ENCODE data around the gene GRIP2. TPM values are rescaled to one million over a fixed set of nuclear protein-coding genes. Genes with fewer than 3 reads are reported as not detected.

The GRIP2 gene
- total RNA-seq, 2 experiments from 2014 or later, result not detected

DNA sequence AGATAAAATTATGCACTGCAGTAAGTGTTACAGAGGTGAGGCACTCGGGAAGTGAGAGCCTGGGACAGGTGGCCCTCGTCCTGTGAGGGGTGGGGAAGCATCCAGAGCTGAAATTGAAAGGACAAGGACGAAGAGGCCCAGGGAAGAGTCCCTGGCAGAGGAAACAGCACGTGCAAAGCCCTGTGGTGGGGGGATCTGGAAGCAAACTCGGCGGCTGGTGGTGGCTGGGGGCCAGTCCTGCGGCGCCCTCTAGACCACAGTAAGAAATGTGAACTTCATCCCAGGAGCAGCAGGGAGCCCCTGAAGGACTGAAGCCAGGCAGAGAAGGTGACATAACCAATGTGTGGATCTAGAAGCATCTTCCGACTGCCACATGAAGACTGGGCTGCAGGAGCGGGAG lies 42.8 kb downstream of the GRIP2 start:
- intact Hi-C loops (cut with micrococcal nuclease), result no loop called here
- TF ChIP-seq, protein P1, sequence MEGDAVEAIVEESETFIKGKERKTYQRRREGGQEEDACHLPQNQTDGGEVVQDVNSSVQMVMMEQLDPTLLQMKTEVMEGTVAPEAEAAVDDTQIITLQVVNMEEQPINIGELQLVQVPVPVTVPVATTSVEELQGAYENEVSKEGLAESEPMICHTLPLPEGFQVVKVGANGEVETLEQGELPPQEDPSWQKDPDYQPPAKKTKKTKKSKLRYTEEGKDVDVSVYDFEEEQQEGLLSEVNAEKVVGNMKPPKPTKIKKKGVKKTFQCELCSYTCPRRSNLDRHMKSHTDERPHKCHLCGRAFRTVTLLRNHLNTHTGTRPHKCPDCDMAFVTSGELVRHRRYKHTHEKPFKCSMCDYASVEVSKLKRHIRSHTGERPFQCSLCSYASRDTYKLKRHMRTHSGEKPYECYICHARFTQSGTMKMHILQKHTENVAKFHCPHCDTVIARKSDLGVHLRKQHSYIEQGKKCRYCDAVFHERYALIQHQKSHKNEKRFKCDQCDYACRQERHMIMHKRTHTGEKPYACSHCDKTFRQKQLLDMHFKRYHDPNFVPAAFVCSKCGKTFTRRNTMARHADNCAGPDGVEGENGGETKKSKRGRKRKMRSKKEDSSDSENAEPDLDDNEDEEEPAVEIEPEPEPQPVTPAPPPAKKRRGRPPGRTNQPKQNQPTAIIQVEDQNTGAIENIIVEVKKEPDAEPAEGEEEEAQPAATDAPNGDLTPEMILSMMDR (IDR thresholded peaks at IDR 0.05), result no peak
- H3K27ac Mint-ChIP-seq, result no peak overlapping the region
- DNase-seq (no peak), ATAC-seq (no peak)
- ChIA-PET POLR2A (no interaction called here), CTCF (no interaction called here)
- no peaks in the 10 kb centered on the region for H3K36me3 Mint-ChIP-seq (ENCODE audit: low read depth)
- no peaks in the 10 kb centered on the region for H3K4me1 Mint-ChIP-seq (ENCODE audit: low read depth)
- H3K27me3 Mint-ChIP-seq, result peaks cover 4% of the 10 kb centered on the region
- H3K4me3 Mint-ChIP-seq, result no peak overlapping the region
- H3K9me3 Mint-ChIP-seq, result peaks cover 4% of the 10 kb centered on the region

DNA sequence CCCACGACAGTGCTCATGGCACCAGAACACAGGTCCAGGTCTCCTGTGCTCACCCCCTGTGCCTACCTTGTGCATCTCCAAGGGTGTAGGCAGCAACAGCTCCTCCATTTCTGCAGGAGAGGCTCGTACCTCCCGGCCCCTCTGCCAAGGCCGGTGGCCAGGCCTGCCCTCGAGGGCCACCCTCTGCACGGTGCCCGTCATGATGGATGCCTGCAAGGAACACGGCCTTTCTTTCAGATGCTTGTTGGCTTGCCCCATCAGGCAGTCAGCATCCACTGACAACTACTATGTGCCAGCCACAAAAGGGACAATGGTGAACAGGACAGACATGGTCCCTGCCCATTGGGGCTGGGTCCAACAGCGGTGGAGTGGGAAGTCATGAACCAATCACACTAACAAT lies 43.8 kb downstream of the GRIP2 start:
- Mint-ChIP-seq H3K4me3 (no peak overlapping the region), H3K27me3 (peaks cover 4% of the 10 kb centered on the region), H3K36me3 (ENCODE audit: low read depth) (no peaks in the 10 kb centered on the region), H3K4me1 (ENCODE audit: low read depth) (no peaks in the 10 kb centered on the region), H3K9me3 (peaks cover 3% of the 10 kb centered on the region), H3K27ac (no peak overlapping the region)
- CTCF ChIA-PET, result no interaction called here
- POLR2A ChIA-PET, result no interaction called here
- TF ChIP-seq, protein P1 (IDR thresholded peaks at IDR 0.05), result no peak
- ATAC-seq, result no peak
- DNase-seq, result no peak
- intact Hi-C loops (cut with micrococcal nuclease), result no loop called here

DNA sequence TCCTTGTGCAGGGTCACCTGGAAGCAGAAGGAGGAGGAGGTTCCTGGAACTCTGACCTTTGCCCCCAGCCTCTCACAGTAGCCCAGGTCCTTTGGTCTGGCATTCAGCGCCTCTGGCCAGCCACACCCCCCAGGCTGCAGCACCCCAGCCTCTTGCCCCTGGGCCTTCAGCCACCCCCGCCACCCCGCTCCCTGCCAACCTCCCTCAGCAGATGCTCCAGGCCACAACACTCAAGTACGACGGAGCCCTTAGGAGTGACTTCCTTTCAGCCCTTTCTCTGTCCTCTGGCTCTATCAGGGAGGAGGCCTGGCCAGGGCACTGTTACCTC lies 45.2 kb downstream of the GRIP2 start:
- TF ChIP-seq, protein P1 (IDR thresholded peaks at IDR 0.05), result no peak
- Mint-ChIP-seq H3K27me3 (peaks cover 2% of the 10 kb centered on the region), H3K4me3 (no peak overlapping the region), H3K9me3 (peaks cover under 1% of the 10 kb centered on the region), H3K36me3 (ENCODE audit: low read depth) (peaks cover 1% of the 10 kb centered on the region), H3K27ac (no peak overlapping the region), H3K4me1 (ENCODE audit: low read depth) (no peaks in the 10 kb centered on the region)
- POLR2A ChIA-PET, result no interaction called here
- ATAC-seq (no peak), DNase-seq (no peak)
- intact Hi-C loops (cut with micrococcal nuclease), result no loop called here
- CTCF ChIA-PET, result no interaction called here

DNA sequence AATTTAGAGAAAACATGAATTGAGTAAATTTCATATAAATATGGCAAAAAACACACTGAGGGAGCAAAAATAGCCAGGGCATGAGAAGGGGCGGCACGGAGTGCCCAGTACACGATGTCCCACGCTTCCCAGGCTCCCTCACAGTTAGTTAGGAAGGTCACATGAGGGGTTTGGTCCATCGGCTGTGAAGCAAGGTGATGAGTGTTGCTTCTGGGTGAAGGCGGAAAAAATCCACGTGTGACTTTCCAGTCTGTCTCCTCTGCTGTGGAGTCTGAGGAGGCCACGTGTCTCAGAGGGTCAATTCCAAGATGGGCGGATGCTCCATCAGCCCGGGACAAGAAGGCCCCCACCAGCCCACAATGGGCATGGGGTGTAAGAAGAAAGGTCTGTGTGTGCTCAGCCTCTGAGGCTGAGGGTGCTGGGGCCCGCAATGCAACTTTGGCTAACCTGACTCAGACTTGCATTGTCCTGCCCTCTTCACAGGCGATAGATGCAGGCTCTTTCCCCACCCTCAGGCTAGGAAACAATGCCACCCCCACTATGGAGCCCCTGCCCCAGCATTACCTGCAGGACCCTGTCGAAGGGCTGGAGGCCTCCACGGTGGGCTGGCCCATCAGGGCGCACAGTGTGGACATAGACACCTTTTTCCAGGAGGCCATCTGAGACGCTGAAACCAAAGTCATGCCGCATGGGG lies 45.7 kb downstream of the GRIP2 start:
- POLR2A ChIA-PET, result no interaction called here
- no peaks in the 10 kb centered on the region for H3K9me3 Mint-ChIP-seq
- ATAC-seq (no peak), DNase-seq (no peak)
- TF ChIP-seq, protein P1 (IDR thresholded peaks at IDR 0.05), result no peak
- no peaks in the 10 kb centered on the region for H3K4me1 Mint-ChIP-seq (ENCODE audit: low read depth)
- peaks cover 2% of the 10 kb centered on the region for H3K27me3 Mint-ChIP-seq
- no peak overlapping the region for H3K4me3 Mint-ChIP-seq
- CTCF ChIA-PET, result no interaction called here
- peaks cover 1% of the 10 kb centered on the region for H3K36me3 Mint-ChIP-seq (ENCODE audit: low read depth)
- H3K27ac Mint-ChIP-seq, result no peak overlapping the region
- intact Hi-C loops (cut with micrococcal nuclease), result no loop called here

DNA sequence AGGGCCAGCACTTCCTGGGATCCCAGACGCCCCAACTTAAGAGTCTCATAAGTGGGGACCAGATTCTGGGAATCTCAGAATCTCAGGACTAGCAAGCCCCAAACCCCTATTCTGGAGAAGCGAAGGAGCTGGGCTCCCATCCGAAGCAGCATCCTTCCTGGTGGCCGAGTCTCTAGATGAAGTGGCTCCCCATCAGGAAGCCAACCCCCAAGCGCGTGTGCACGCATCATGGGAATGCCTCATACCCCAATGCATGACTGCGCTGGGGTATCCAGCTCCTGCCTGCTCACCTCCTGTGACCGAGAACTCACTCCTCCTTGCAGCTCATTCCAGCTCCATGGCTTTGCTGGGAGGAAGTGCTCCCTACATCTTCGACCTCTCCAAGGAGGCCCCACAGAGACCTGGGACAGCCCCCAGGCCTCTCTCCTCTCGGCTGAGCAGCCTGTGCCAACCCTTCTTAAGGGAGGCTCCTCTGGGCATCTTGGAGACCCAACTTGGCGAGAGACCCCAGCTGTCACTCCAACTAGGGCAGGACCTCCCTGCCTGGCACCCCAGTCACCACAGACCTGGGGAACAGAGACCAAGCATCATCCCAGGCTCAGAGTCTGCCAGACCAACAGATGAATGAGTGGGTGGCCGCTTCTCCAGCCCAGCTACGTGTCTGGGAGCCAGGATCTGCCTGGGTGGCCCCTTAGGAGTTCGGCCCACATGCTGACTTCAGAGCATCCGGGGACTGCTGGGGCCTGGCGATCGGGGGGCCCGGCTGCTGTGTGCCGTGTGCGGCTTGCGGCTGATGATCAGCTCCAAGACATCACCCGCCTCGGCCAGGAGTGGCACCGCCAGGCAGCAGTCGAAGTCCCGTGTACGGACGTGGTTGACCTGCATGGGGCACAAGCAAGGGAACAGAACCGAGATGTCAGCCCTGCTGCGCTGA lies 46.9 kb downstream of the GRIP2 start:
- TF ChIP-seq, protein P1 (IDR thresholded peaks at IDR 0.05), result no peak
- intact Hi-C loops (cut with micrococcal nuclease), result no loop called here
- H3K36me3 Mint-ChIP-seq (ENCODE audit: low read depth), result peaks cover 3% of the 10 kb centered on the region
- no peak overlapping the region for H3K4me3 Mint-ChIP-seq
- ATAC-seq (no peak), DNase-seq (no peak)
- CTCF ChIA-PET, result interaction anchor here (1.2 kb wide), 1 partner anchor 16 kb away, joined by 5 read pairs; no protein-coding TSS in a partner anchor
- POLR2A ChIA-PET, result no interaction called here
- no peak overlapping the region for H3K27ac Mint-ChIP-seq
- no peaks in the 10 kb centered on the region for H3K4me1 Mint-ChIP-seq (ENCODE audit: low read depth)
- H3K27me3 Mint-ChIP-seq, result peaks cover 2% of the 10 kb centered on the region
- no peaks in the 10 kb centered on the region for H3K9me3 Mint-ChIP-seq

Data from activated CD8-positive, alpha-beta T cell treated with anti-CD3 and anti-CD28 coated beads for 36 hours (primary cell).